Stimulated activated CD8-positive, alpha-beta memory T cell treated with anti-CD3 and anti-CD28 coated beads, Interleukin-2, amount 100 ng/mL, for 48 hours (primary cell): ENCODE results near the gene PRKAR1B.
"Not testable (repeated sequence)": the region's sequence is repeated elsewhere in the genome, so short reads cannot be mapped to it uniquely, and the experiment has no call there.

Experiments
- DNase-seq, 2 donors: peaks; one replicate each; pipeline ENCODE4 v3.0.0-alpha.2; 2020; ENCODE audit warnings: low read depth in 2 of 2

Gene PRKAR1B

GRCh38 chr7:621572-622285 is 105.4 kb downstream of the PRKAR1B start:
- no peak for DNase-seq

- no peak for DNase-seq
These were observed 106.2 kb downstream of the PRKAR1B start for GRCh38 chr7:620885-621284.

- DNase-seq: no peak
These were observed 107.0 kb downstream of the PRKAR1B start for GRCh38 chr7:620056-620455.

GRCh38 chr7:619368-619840 is 107.7 kb downstream of the PRKAR1B start:
- no peak for DNase-seq

- no peak for DNase-seq
These were observed 108.3 kb downstream of the PRKAR1B start for GRCh38 chr7:618539-619367.

GRCh38 chr7:617614-618538 is 109.2 kb downstream of the PRKAR1B start:
- DNase-seq: no peak

- DNase-seq: no peak
These were observed 113.5 kb downstream of the PRKAR1B start for GRCh38 chr7:613442-614140.

GRCh38 chr7:611837-612236 is 115.2 kb downstream of the PRKAR1B start:
- DNase-seq: not testable (repeated sequence)

GRCh38 chr7:611281-611810 is 115.7 kb downstream of the PRKAR1B start:
- no peak for DNase-seq

- DNase-seq: no peak
These were observed 116.4 kb downstream of the PRKAR1B start for GRCh38 chr7:610531-611280.

- DNase-seq: no peak
These were observed 116.9 kb downstream of the PRKAR1B start for GRCh38 chr7:610141-610530.

GRCh38 chr7:609365-609764 is 117.7 kb downstream of the PRKAR1B start:
- no peak for DNase-seq

GRCh38 chr7:608954-609353 is 118.1 kb downstream of the PRKAR1B start:
- DNase-seq: no peak

- no peak for DNase-seq
These were observed 118.7 kb downstream of the PRKAR1B start for GRCh38 chr7:608361-608760.

- no peak for DNase-seq
These were observed 119.1 kb downstream of the PRKAR1B start for GRCh38 chr7:607938-608337.

- DNase-seq: no peak
These were observed 121.2 kb downstream of the PRKAR1B start for GRCh38 chr7:605661-606450.

- DNase-seq: no peak
These were observed 122.1 kb downstream of the PRKAR1B start for GRCh38 chr7:604884-605531.

- peak; percentile 91 to 94 for DNase-seq
These were observed 122.8 kb downstream of the PRKAR1B start for GRCh38 chr7:604001-604883.
